ENCODE measurements around the gene CEACAM5.
"Not testable (repeated sequence)": the region's sequence is repeated elsewhere in the genome, so short reads cannot be mapped to it uniquely, and the experiment has no call there.

CEACAM5 gene

DNA sequence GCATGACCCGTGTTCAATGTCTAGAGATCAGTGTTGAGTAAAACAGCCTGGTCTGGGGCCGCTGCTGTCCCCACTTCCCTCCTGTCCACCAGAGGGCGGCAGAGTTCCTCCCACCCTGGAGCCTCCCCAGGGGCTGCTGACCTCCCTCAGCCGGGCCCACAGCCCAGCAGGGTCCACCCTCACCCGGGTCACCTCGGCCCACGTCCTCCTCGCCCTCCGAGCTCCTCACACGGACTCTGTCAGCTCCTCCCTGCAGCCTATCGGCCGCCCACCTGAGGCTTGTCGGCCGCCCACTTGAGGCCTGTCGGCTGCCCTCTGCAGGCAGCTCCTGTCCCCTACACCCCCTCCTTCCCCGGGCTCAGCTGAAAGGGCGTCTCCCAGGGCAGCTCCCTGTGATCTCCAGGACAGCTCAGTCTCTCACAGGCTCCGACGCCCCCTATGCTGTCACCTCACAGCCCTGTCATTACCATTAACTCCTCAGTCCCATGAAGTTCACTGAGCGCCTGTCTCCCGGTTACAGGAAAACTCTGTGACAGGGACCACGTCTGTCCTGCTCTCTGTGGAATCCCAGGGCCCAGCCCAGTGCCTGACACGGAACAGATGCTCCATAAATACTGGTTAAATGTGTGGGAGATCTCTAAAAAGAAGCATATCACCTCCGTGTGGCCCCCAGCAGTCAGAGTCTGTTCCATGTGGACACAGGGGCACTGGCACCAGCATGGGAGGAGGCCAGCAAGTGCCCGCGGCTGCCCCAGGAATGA is 1.5 kb upstream of the CEACAM5 start:
- H3K4me3 ChIP-seq (ENCODE audit: low read length), result no peak overlapping the region
- no peak for TF ChIP-seq ZNF274 (IDR thresholded peaks at IDR 0.05; ENCODE audit: low read depth, low read length)

DNA sequence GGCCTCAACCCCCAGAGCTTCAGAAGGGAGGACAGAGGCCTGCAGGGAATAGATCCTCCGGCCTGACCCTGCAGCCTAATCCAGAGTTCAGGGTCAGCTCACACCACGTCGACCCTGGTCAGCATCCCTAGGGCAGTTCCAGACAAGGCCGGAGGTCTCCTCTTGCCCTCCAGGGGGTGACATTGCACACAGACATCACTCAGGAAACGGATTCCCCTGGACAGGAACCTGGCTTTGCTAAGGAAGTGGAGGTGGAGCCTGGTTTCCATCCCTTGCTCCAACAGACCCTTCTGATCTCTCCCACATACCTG is 969 bp upstream of the CEACAM5 start:
- no peak for TF ChIP-seq ZNF274 (IDR thresholded peaks at IDR 0.05; ENCODE audit: low read depth, low read length)
- H3K4me3 ChIP-seq (ENCODE audit: low read length), result no peak overlapping the region

DNA sequence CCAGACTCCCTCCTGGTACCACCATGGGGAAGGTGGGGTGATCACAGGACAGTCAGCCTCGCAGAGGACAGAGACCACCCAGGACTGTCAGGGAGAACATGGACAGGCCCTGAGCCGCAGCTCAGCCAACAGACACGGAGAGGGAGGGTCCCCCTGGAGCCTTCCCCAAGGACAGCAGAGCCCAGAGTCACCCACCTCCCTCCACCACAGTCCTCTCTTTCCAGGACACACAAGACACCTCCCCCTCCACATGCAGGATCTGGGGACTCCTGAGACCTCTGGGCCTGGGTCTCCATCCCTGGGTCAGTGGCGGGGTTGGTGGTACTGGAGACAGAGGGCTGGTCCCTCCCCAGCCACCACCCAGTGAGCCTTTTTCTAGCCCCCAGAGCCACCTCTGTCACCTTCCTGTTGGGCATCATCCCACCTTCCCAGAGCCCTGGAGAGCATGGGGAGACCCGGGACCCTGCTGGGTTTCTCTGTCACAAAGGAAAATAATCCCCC is 505 bp upstream of the CEACAM5 start:
- H3K4me3 ChIP-seq (ENCODE audit: low read length), result no peak overlapping the region
- no peak for TF ChIP-seq ZNF274 (IDR thresholded peaks at IDR 0.05; ENCODE audit: low read depth, low read length)

DNA sequence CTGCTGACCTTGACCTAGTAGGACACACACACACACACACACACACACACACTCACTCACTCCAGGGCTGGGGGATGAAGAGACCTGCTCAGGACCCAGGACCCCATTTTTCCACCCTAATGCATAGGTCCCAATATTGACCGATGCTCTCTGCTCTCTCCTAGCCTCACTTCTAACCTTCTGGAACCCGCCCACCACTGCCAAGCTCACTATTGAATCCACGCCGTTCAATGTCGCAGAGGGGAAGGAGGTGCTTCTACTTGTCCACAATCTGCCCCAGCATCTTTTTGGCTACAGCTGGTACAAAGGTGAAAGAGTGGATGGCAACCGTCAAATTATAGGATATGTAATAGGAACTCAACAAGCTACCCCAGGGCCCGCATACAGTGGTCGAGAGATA is 1.1 kb downstream of the CEACAM5 start:
- H3K4me3 ChIP-seq (ENCODE audit: low read length), result not testable (repeated sequence)

DNA sequence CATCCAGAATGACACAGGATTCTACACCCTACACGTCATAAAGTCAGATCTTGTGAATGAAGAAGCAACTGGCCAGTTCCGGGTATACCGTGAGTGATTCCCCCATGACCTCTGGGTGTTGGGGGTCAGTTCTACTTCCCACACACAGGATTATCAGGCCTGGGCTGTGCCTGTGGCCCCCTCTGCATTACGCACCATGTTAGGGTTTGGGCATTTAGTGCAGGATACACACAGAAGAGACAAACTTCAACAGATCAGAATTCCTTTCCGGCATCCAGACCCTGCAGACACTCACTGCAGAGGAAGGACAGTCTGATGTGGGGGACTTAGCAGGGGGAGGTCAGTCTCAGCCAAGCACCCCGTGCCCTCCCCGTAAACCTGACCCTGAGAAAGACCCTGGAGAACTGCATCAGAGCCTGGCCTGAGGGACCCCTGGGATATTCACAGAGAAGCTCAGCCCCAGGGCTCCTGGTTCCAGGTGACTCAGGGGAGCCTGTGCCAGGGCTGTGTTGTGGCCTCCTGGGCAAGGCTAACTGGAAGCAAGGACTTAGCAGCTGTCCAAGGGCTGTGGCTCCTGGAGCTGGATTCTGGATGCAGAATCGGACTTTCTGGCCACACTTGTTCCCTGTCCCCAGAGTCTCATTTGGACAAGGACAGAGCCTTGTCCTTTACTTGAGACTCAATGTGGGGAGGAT is 1.7 kb downstream of the CEACAM5 start:
- no peak overlapping the region for H3K4me3 ChIP-seq (ENCODE audit: low read length)
- TF ChIP-seq ZNF274 (IDR thresholded peaks at IDR 0.05; ENCODE audit: low read depth, low read length), result no peak

DNA sequence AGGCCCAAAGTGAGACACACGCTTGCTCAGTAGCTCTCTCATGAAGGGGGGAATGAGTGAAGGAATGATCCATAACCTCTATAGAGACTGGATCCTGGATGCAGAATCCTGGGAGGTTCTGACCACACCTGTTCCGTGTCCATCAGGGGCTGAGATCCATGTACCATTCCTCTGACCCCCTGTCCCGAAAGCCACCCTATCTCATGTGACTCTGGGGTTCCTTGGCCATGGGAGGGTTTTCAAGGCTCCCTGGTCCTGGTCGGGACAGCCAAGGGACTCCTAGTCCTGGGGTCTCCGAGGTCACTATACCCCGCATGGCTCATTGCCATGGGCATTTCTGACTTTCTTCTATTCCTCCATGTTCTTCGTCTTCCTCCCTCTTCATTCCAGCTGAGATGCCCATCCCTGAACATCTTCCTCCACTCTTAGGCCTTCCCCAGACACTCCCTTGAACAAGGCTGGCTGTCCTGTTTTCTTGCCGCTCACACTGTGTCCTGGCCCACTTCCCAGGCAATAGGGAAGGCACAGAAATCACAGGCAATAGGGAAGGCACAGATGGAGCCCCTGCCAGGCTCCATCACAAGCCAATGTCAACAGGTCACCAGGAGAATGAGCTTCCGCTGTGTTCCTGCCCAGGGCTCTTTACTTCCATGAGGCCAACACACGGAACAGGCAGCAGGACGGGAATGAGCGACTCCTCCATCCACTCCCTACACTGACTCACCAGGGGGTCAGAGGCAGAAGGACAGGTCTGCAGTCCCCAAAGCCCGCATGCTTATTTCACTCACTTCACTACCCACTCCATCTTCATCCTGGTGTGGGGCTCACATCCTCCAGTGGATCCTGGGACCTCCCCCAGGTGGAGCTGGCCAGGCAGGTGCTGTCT is 3.2 kb downstream of the CEACAM5 start:
- H3K4me3 ChIP-seq (ENCODE audit: low read length), result no peak overlapping the region
- no peak for TF ChIP-seq ZNF274 (IDR thresholded peaks at IDR 0.05; ENCODE audit: low read depth, low read length)

DNA sequence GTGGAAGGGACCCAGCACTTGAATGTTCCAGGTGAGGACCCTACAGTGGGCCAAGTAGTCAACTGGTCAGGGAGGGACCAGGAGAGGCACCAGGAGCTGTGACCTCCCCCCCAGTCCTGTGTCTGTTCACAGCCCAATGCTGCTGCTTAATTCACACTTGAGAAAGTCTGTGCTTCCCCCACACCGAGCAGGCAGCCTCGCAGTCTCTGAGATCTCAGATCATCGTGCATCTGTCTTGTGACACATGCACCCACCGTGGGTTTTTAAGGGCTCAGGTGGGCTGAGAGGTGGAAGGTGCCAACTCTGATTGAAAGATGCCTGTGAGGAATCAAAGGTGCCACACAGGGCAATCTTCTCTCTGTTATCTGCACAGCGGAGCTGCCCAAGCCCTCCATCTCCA is 6.2 kb downstream of the CEACAM5 start:
- H3K4me3 ChIP-seq (ENCODE audit: low read length), result no peak overlapping the region
- TF ChIP-seq ZNF274 (IDR thresholded peaks at IDR 0.05; ENCODE audit: low read depth, low read length), result no peak

DNA sequence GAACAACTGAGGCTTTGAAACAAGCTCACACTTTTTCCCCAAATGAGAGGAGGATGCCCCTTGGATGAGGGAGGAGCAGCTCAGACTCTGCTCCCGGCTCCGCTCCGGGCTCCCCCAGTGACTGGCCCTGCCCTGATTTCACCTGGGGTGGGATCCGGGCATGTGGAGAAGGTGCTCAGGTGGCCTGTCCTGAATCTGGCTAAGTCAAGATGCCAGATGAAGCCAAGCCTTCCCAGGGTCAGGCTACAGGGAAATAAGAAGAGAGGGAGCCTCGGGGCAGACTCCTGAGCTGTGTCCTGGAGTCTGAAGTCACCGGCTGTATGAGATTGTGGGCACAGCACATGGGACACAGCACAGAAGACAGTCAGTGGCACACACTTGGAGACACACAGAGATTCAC is 10.3 kb downstream of the CEACAM5 start:
- H3K4me3 ChIP-seq (ENCODE audit: low read length), result no peak overlapping the region
- no peak for TF ChIP-seq ZNF274 (IDR thresholded peaks at IDR 0.05; ENCODE audit: low read depth, low read length)

DNA sequence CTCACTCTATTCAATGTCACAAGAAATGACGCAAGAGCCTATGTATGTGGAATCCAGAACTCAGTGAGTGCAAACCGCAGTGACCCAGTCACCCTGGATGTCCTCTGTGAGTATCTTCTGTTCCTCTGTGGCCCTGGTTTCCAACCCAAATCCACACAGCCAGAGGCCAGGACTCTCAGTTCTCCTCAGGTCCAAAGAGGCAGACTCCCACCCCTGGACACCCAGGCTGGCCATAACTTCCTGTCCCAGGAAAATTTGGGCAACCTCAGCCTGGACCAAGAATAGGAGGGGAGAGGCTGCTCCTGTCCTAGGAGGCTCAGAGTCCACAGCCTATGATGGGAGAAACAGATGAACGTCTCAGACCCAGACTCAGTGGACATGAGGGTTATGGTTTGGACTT is 11.7 kb downstream of the CEACAM5 start:
- H3K4me3 ChIP-seq (ENCODE audit: low read length), result no peak overlapping the region
- no peak for TF ChIP-seq ZNF274 (IDR thresholded peaks at IDR 0.05; ENCODE audit: low read depth, low read length)

DNA sequence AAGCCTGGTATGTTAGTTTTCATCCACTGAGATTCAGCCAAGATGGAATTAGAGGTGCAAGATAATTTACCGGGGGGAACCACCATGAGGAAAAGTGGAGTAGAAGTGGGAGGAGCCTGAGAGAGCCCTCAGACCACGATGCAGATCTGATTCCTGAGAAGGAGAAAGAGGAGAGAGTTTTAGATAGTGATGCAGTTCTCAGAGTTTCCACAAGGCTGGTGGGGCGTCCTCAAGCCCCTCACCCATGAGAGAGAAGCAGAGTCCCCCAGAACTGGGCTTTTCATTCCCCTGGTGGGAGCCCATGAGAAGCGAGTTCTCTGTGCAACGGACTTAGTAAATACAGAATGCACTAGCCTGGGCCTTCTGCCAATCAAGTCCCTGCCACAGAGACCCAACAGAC is 18.1 kb downstream of the CEACAM5 start:
- TF ChIP-seq ZNF274 (IDR thresholded peaks at IDR 0.05; ENCODE audit: low read depth, low read length), result no peak
- H3K4me3 ChIP-seq (ENCODE audit: low read length), result no peak overlapping the region

DNA sequence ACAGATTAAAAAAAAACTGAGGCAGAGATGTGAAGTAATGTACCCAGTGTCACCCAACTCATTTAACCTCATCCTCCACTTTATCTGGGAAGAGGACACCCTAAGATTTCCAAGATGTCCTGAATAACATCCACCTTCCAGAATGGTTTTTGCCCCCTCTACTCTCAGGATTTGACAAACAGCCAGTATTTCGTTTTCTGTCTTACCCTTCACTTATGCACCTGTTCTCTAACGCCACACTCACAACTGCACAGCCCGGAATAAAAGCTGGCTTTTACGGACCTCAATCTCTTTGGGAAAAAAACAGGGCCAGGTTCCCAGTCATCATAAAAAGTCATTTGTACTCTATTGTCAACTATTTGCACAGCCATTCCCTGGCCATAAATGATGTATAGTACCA is 25.7 kb downstream of the CEACAM5 start:
- no peak for TF ChIP-seq ZNF274 (IDR thresholded peaks at IDR 0.05; ENCODE audit: low read depth, low read length)
- H3K4me3 ChIP-seq (ENCODE audit: low read length), result no peak overlapping the region

DNA sequence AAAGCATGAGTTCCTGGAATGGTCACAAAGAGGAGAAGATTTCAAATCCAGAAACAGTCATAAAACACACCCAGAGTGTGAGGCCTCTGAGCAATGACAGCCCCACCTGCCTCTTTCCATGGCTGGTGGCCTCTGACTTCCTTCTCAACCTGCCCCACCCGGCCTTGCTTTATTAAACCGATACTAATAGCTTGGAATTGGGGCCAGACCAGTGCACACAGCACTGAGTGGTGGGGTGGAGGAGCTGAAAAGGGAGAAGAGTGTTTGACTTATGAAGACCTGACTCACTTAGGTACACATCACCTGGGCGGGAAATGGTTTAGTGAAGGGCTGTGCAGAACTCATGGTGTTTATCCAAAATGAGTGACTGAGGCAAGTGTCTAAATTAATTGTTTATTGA is 26.2 kb downstream of the CEACAM5 start:
- no peak overlapping the region for H3K4me3 ChIP-seq (ENCODE audit: low read length)
- TF ChIP-seq ZNF274 (IDR thresholded peaks at IDR 0.05; ENCODE audit: low read depth, low read length), result no peak

DNA sequence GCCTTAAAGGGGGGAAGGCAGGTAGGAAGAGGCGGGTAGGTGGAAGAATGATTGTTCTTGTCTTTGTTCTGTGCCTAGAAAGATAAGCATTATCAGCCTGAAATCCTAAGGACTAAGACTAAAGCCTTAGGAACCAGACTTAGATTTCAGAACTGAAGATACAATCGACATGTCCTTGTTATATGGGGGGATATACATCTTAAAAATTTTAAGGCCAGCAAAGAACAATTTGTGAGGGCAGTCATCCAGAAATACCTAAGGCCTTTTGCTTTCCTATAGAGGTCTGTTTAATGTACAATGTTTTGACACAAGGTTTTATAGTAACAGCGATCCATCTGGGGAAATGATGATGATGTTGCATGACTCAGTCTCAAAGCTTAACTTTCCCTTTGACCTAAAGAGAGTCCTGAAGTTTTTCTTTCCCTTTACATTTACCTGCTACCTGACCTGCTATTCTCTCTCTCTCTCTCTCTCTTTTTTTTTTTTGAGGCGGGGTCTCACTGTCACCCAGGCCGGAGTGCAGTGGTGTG is 26.7 kb downstream of the CEACAM5 start:
- H3K4me3 ChIP-seq (ENCODE audit: low read length), result no peak overlapping the region
- no peak for TF ChIP-seq ZNF274 (IDR thresholded peaks at IDR 0.05; ENCODE audit: low read depth, low read length)

DNA sequence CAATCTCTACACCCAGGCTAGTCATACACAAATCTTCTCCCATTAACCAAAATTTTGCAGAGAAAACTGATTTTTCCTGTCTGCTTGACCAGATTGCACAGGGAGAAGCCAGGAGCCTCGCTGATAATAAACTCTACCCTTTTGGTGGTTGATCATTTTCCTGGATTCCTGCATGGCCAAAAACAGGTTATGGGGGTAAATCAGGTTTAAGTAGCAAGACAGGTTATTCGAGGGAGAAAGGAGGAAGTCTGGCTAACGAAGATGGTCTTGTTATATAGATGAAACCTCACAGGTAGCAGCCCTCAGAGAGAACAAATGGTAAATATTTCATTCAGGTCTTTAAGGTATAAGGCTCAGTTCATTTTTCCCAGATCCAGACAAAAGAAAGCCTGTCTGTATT is 30.9 kb downstream of the CEACAM5 start:
- H3K4me3 ChIP-seq (ENCODE audit: low read length), result no peak overlapping the region
- no peak for TF ChIP-seq ZNF274 (IDR thresholded peaks at IDR 0.05; ENCODE audit: low read depth, low read length)
